Caki2 (cell line): Measurements from ENCODE around the gene PCDH19. TPM values are rescaled to one million over a fixed set of nuclear protein-coding genes. Genes with fewer than 3 reads are reported as not detected.

Experiments used
- DNase-seq: peaks from one replicate; pipeline ENCODE4 v3.0.0-alpha.2; 2015; ENCODE audit warnings: low read depth
- in situ Hi-C: cut with HindIII; loops from 2 replicates; pipeline ENCODE4 v1.10.0; 2016; ENCODE audit warnings: low sequenced_read_pairs, low pct_unique_long_range_greater_than_20kb, mixed read lengths
- total RNA-seq: library from RNA; depleted of rRNA; stranded (reverse); fragments of >200 nt; shearing (Covaris generic); gene quantifications from 2 replicates; pipeline ENCODE4 v1.2.3, GENCODE V29; 2014; ENCODE audit warnings: low replicate concordance

Gene PCDH19
- total RNA-seq, 1 experiment from 2014 or later: not detected

DNA sequence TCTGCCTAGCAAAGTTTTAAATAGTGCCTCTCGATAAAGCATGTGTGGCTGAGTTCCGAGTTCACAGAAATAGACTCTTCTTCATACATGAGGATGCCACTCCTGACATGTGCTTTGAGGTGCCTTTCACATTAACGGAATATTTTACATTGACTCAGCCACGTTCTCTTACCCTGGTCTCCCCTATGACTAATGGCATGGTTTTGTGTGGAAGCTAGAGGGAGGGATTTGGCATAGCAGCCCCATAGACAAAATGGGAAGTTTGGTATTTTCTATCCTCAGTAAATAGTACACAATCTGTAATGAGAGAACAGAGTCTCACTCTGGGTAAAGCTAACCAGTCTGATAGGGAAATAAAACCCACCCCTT lies 68.9 kb downstream of the PCDH19 start:
- no peak for DNase-seq
- in situ Hi-C loops: no loop called here

DNA sequence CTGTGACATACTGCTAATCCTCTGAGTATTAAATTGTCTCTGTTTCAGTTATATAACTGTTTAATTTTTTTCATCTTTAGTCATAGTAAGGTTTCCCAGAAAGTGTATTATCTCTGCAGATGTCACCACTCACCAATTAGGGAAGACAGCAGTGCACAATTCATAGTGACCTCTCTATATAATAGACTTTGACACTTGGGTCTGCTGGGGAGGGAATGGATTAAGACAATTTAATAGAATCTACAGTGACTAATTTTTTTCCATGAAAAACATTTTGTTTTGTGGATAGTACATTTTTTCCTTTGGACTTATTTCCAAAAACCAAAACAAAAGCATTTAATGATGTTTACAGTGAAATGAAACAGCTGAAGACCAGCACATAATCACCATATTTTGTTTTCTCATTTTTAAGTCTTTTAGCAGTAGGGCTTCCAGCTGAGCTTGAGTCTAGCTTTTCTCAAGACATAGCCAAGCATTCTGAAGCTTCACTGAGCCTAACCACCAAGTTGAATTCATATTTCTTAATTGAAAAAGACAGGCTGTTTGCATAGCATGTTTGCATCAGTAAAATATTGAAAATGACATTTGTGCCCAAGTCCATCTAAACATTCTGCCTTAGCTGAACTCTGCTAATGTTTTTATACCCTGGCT lies 69.5 kb downstream of the PCDH19 start:
- no peak for DNase-seq
- in situ Hi-C loops: no loop called here

DNA sequence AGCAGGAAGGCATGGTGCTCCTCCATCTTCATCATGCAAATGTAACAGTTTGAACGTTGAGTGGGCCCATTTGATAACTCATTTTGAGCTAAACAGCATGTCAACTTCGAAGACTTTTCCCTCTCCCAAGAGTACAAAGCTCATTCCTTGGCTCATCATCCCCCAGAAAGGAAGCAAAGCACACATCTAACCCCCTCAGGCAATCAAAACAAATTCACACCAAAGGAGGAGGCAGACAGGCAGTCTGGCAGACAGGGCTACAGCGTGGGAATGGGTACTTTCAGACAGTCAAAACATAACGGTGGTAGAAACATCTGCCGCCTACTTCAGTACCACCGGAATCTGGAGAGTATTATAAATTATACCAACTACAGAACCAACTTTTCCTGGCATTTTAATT lies 81.7 kb downstream of the PCDH19 start:
- in situ Hi-C loops: no loop called here
- no peak for DNase-seq

DNA sequence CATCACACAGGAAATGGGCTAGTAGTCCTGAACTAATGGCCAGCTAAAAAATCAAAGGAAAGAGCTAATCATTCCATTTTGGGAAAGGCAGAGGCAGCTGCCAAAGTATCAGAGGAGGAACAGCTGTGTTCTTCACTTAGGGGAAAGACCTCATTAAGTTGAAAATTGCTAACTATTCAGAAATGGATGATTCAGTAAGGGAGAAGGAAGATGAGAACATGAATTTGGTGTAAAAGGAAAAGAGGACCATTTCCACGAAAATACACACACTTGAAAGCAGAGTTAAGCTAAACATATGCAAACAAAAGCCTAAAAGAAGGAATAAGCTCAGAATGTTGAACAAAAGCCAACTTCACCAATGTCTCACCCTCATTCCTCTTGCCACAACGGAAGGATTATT lies 90.4 kb downstream of the PCDH19 start:
- DNase-seq: no peak
- in situ Hi-C loops: no loop called here

DNA sequence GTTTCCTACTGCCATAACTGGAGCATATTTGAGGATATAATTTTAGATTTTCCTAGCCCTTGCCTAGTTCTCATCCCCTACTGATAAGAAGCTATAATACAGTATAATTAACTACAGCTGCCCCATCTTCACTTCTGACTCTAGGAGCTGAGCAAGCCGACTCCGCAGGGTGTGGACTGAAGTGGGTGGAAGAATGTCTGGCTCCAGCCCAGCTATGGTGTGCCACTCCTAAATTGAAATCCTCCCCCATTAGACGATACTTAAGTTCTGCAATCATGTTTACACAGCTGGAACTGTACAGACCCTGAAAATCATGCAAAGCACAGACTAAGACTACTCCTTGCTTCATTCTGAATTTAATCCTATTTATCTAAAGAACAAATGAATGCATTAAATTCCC lies 93.1 kb downstream of the PCDH19 start:
- DNase-seq: no peak
- in situ Hi-C loops: no loop called here

DNA sequence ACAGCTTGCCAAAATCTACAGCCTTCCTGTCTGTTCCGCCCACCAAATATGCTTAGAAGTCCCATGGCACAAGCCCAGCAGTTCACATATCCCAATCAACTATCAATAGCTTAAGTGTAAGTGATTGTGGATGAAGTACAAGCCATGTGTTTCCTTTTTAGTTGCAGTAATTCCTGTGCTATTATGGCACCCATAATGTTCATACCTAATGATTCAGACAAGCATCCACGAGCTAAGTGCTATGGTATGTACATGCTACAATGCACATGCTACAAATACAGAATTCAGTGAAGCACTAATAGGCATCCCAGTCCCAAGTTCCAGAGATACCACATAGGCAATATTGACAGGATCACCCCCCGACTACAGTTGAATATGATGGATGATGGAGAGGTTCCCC lies 94.5 kb downstream of the PCDH19 start:
- in situ Hi-C loops: no loop called here
- DNase-seq: no peak

DNA sequence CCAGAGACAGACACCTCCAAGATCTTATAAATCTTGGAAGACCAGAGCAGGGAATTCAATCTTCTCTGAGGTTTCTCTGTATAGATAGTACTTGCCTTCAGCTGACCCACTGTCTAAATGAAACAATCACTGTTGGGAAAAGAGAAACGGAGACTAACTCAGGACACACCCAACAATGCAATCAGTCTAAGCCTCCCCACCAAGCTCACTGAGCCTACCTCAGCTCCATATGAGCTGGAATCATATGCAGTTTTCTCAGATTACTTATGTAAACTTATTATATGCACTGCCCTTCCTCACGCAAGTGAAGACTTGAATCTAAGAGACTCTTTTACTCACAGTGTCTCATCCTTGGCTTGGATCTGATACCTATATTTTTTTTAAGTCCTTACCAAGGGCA lies 110.5 kb downstream of the PCDH19 start:
- in situ Hi-C loops: no loop called here
- DNase-seq: no peak

DNA sequence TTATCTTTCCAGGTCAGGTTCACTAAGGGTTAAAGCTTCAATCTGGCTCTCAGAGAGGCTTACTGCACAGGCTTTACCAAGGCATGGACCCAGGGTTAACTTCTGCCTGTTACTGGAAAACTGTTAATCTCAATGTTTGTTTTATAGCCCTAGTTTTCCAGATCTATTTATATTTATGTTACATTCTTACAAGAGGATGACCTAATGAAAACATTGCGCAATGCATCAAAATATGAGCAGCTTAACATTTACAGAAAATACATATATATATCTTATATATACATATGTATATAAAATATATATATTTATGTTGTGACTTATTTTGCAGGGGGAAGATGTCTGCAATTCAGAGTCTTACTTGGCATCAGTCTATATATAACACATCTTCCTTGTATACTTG lies 112.3 kb downstream of the PCDH19 start:
- DNase-seq: no peak
- in situ Hi-C loops: no loop called here

DNA sequence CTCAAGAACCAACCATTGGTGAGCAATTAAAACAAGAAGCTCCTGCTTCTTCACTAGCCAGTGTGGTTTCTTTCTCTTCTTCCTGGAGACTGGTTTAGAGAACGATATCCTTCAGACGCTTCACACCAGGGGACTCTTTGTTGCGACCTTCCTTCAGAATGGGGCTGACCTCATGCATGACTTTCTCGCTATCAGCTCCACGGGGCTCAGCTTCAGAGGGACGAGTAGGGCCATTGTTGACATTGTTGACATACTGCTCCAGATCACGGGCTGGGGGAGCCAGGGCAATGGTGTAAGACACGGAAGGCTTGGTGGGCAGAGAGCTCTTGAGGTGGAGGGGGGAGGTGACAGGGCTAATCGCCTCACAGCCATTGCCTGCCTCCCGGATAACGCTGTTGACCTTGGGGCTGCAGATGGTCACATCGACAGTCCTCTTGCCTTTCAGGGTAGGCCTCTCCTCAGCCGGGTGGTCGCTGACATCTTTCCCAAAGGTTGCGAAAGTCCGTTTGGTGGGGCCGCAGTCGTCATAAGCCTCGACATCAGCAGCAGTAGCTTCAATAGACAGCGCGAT lies 113.8 kb downstream of the PCDH19 start:
- DNase-seq: no peak
- in situ Hi-C loops: no loop called here

DNA sequence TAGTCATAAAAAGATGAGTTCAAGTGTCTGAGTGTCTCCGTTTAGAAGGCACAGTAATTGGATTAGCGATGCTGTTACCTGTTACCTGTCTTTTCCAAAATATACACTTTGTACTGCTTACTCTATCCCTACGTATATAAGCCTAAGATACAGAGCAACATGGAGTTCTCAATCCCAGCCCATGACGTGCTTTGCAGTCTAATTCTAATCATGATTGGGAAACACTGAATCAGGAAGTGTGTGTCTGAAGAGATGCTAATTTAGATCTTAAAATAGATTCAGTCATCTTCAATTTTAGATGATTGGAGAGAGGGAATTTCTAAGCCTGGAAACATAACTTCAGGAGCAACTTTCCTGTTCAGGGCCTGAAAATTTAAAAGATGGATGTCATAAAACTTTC lies 115.1 kb downstream of the PCDH19 start:
- no peak for DNase-seq
- in situ Hi-C loops: no loop called here

DNA sequence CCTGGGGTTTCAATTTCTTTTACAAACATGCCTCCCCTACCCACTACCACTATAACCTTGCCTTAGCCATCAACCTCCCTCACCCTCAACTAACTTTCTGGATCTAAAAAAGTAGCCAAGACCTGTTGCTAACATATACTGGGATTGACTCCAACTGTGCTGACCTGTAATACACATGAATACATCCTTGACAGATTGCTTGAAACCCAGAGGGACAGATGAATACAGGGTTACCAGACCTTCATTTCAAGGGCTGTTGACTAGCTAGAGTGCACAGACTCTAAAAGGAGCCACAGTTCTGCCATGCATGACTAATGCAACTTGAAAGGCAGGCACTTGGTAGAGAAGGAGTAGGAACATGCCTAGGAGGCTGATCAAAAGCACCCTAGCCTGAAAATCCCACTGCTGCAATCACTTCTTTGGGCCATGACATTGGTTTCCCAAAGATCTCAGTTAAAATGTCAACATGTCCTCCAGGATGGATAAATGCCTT lies 121.0 kb downstream of the PCDH19 start:
- no peak for DNase-seq
- in situ Hi-C loops: no loop called here

DNA sequence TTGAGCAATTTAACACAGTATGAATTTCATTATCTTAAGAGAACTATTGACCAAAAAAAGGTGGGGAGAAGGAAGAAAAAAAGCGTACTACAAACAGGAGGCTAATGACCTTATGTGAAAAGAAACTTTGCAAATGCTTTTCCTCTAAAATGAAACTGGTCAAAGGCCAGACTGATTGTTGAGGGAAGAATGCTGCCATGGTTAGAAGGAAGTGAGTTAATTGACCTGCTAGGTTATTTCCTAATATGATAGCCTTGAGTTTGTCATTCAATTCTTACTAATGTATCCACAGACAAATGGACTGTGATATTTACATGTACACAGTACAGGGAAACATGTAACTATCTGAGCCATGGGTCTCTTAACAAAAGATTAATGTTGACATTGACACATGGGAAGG lies 132.8 kb downstream of the PCDH19 start:
- DNase-seq: no peak
- in situ Hi-C loops: no loop called here

DNA sequence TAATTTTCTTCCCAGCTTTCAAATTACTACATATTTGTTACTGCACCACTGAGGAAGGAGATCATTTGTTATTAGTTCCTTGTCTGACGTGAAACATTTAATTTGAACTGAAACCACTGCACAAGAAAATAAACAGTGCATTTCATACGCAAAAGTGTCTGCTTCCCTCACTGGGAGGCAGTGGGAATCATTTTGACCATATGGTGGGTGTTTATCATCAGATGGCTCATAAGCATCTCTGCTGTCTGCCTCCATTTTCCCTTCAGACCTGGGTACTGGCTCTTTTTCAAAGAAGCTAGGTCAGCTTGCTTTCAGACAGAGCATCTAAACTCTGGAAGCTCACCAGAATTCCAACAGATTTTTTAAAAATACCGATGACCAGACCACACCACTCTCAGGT lies 135.2 kb downstream of the PCDH19 start:
- no peak for DNase-seq
- in situ Hi-C loops: no loop called here

DNA sequence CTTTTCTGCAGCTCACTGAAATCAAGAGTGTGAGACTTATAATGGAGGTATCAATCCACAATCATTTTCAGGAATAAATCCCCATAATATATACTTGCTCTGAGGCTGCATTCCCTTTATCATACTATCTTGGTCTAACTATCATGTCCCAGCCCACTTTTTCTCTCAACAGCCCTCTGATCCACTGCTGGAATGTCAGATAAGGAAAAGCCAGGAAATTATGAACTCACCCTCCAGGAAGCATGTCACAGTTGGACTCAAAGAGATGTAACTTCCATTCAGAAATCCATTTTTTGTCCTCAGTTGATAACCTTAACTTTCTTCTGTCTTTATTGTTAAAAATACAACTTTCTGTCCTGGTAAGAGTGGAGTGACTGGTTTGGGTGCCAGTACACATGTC lies 144.9 kb downstream of the PCDH19 start:
- no peak for DNase-seq
- in situ Hi-C loops: no loop called here

DNA sequence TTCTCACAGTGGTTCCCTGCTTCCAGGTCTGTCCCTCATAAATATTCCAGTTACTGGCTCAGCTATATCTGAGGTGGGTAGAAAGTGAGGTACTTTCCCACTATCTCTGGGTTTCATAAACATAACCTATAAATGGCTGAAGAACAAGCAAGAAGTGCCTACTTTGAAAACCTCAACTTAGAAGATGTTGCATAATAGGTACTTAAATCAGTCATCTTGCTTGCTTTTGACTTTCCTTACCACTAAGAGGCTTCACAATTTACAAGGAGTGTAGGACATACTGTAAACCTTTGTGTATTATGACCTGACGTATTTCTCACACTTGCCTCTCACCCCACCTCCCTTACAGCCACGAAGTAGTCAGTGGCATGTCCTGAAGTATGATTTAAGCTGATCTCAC lies 145.9 kb downstream of the PCDH19 start:
- no peak for DNase-seq
- in situ Hi-C loops: no loop called here

DNA sequence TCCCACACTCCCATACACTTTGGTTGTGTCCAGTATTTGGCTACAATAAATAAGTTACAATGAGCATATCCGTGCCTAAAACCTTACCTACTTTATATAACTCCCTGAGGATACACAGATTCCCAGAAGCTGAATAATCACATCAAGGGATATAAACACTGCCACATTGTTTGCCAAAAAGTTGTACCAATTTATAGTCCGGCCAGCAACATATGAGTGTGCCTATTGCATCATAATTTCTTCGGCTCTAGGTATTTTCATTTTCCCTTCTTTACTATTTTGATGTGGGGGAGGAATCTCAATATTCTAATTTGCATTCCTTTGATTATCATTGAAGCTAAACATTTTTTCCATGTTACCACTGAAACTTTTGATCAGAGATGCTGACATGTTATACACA lies 146.4 kb downstream of the PCDH19 start:
- in situ Hi-C loops: no loop called here
- DNase-seq: no peak

DNA sequence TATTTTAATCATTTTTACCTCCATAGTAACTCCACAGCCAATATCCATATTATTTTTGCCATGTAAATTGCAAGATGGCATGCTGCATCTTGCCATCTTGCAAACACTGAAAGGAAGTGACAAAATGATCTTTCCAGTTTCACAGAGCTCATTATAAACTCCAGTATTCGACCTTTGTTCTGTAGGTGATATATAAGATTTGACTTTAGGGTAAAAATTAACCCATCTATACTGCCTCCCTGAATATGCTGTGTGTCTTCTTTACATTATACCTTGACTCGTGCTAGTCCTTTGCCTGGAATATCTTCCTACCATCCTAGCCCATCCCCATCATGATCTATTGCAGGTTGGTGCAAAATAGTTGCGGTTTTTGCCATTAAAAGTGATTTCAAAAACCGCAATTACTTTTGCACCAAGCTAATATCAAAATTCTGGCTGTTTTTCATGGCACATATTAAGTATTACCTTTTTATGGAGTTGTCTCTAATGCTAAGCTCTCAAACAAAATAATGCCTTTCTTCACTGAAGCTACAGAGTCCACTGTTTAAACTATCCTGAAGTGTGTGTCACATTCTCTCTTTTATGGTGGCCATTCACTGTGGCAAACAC lies 161.1 kb downstream of the PCDH19 start:
- in situ Hi-C loops: no loop called here
- no peak for DNase-seq

DNA sequence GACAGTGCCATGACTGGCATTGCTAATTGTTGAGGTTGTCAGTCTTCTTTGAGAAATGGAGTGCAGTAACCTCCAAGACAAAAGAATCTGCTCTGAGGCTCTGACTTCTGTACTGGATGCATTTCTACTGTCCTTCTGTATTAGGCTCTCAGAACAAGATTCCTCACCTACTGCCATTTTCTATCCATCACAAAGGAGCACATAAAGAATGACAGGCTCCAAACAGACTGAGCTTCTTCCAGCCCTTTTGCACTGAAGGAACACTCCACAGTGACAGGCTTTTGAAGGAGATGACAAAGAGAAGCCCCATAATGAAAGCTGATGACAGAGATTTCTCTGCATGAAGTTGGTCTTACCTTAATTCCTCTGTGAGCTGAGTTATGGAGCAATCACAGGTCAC lies 162.2 kb downstream of the PCDH19 start:
- DNase-seq: no peak
- in situ Hi-C loops: no loop called here

DNA sequence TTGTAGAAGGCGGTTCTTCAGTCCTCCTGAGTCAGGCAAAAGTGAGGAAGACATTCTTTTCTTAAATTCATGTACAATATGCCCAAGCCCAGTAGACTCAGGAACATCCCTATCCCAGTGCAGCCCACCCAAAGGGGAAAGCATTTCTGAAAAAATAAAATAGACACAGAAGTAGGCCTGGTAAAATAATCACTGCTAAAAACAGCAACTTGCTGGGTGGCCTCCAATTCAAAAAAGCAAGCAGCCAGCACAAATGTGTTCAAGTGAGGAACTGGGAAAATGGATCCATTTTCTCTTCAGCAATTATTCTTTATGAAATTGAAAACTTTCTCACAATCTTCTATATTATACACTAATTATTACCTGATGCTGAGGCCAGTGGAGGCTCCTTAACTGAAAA lies 165.4 kb downstream of the PCDH19 start:
- in situ Hi-C loops: no loop called here
- DNase-seq: no peak
